Activated CD4-positive, alpha-beta T cell treated with anti-CD3 and anti-CD28 coated beads, Interleukin-2, amount 10 ng/mL, durations not matched to agents 24 days and 14 days (primary cell): ENCODE measurements around the gene ACTL7A. TPM values are rescaled to one million over a fixed set of nuclear protein-coding genes. Genes with fewer than 3 reads are reported as not detected.

ENCODE experiments used
- DNase-seq: peaks from one replicate; pipeline ENCODE4 v3.0.0; 2022
- H3K27ac Mint-ChIP-seq: one replicate; pipeline ENCODE4 v1.8.0; 2022; ENCODE audit warnings: mild to moderate bottlenecking, mixed read lengths
- H3K27me3 Mint-ChIP-seq: one replicate; pipeline ENCODE4 v1.8.0; 2022; ENCODE audit warnings: mixed read lengths
- H3K36me3 Mint-ChIP-seq: one replicate; pipeline ENCODE4 v1.8.0; 2022; ENCODE audit warnings: low read depth, mild to moderate bottlenecking, mixed read lengths
- H3K4me1 Mint-ChIP-seq: one replicate; pipeline ENCODE4 v1.8.0; 2021; ENCODE audit warnings: mixed read lengths
- H3K4me3 Mint-ChIP-seq: one replicate; pipeline ENCODE4 v1.8.0; 2022; ENCODE audit warnings: mild to moderate bottlenecking, moderate library complexity, mixed read lengths
- H3K9me3 Mint-ChIP-seq: one replicate; pipeline ENCODE4 v1.8.0; 2021; ENCODE audit warnings: mixed read lengths
- intact Hi-C: fragments of 100-400 bp; cut with micrococcal nuclease; formaldehyde crosslinking; loops from one replicate; pipeline ENCODE4 v1.15.1; 2023
- total RNA-seq: library from RNA; stranded (reverse); gene quantifications from 2 replicates; pipeline ENCODE4 v1.2.3, GENCODE V29; 2022

Gene ACTL7A
- total RNA-seq, 1 donor from 2014 or later = not detected

GRCh38 chr9:108855888-108856287 is 6.2 kb upstream of the ACTL7A start, which contains the start of gene ACTL7B:
ACTL7B (minus strand) TSS chr9:108855986; CDS start chr9:108855930, 56 bp downstream.
- Mint-ChIP-seq H3K27ac (no peak within 1 kb of the TSS), H3K36me3 (no peaks in the 10 kb centered on the region), H3K27me3 (peaks cover 2% of the 10 kb centered on the region), H3K4me3 (no peak within 1 kb of the TSS), H3K4me1 (peaks cover 2% of the 10 kb centered on the region), H3K9me3 (no peaks in the 10 kb centered on the region)
- no peak for DNase-seq
- intact Hi-C loops = no loop called here

DNA sequence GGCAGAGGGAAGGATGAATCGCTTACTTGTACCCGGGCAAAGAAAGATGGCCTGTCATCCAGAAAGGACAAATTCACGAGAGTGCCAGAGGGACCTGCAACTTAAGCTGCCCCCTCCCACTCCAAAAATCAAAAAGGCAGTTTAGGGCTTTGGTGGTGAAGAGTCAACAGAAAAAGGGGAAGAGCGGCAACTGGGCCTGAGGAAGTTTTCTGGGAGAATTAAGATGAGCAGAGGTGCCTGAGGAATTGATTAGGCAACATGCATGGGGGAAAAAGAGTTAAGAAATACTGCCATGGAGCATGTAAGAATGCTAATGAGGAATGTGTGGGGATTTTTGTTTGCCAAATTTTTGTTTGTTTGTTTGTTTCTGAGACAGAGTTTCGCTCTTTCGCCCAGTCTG is 4.5 kb upstream of the ACTL7A start:
- H3K4me1 Mint-ChIP-seq = peaks cover 2% of the 10 kb centered on the region
- DNase-seq = no peak
- no peaks in the 10 kb centered on the region for H3K27me3 Mint-ChIP-seq
- intact Hi-C loops = no loop called here
- peak overlapping the region; percentile 12 for H3K27ac Mint-ChIP-seq
- no peaks in the 10 kb centered on the region for H3K9me3 Mint-ChIP-seq
- H3K36me3 Mint-ChIP-seq = no peaks in the 10 kb centered on the region
- H3K4me3 Mint-ChIP-seq = no peak overlapping the region

DNA sequence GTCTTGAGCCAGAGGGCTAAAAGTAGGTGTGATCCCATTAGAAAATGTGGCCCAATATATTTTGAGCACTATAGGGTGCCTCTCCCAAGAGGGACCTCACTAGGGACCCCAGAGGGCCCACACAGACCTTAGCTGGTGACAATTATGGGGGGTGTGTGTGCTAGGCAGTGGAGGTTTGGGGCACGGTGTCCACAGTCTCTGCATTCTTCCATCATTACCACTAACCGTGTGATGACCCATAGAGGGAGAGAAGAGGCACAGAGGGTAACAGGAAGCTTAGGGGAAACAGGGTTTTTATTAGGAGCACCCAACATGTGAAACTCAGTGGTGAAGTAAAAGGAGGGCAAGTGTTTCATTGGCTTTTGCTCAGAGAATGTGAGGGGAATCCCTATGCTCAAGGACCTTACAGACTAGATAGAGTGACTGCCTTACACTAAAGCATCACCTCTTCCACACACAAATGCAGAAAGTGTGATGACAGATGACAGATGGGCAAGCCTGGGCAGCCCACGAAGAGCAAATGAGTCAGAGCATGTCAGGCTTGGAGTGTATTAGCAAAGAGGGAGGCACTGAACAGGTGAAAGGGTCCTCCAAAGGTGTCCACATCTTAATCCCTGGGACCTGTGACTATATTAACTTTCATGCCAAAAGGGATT is 2.5 kb upstream of the ACTL7A start:
- H3K9me3 Mint-ChIP-seq = no peaks in the 10 kb centered on the region
- no peak for DNase-seq
- no peaks in the 10 kb centered on the region for H3K27me3 Mint-ChIP-seq
- H3K36me3 Mint-ChIP-seq = no peaks in the 10 kb centered on the region
- peaks cover 2% of the 10 kb centered on the region for H3K4me1 Mint-ChIP-seq
- no peak overlapping the region for H3K27ac Mint-ChIP-seq
- intact Hi-C loops = no loop called here
- no peak overlapping the region for H3K4me3 Mint-ChIP-seq

DNA sequence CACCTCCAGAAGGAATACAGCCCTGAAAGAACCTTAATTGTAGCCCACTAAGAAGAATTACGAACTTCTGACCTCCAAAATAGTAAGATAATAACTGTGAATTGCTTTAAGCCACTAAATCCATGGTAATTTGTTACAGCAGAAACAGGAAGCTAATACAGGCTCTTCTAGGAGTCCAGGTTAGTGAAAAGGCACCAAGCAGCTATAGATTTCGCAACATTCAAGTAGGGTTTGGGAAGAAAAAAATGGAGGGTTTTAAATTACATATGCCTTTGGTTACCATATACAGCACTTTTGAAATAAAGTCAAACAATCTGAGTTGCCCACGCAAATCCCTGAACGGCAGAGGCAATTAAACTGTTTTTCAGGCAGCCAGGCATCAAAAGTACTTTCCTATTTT is 1.7 kb upstream of the ACTL7A start:
- intact Hi-C loops = no loop called here
- H3K4me3 Mint-ChIP-seq = no peak overlapping the region
- no peaks in the 10 kb centered on the region for H3K9me3 Mint-ChIP-seq
- DNase-seq = no peak
- no peaks in the 10 kb centered on the region for H3K27me3 Mint-ChIP-seq
- no peaks in the 10 kb centered on the region for H3K36me3 Mint-ChIP-seq
- peaks cover 2% of the 10 kb centered on the region for H3K4me1 Mint-ChIP-seq
- no peak overlapping the region for H3K27ac Mint-ChIP-seq

- Mint-ChIP-seq H3K27ac (no peak overlapping the region), H3K4me3 (no peak overlapping the region), H3K4me1 (peaks cover 2% of the 10 kb centered on the region), H3K9me3 (no peaks in the 10 kb centered on the region), H3K36me3 (no peaks in the 10 kb centered on the region), H3K27me3 (no peaks in the 10 kb centered on the region)
- no peak for DNase-seq
- intact Hi-C loops = no loop called here
These were observed 1.3 kb upstream of the ACTL7A start for GRCh38 chr9:108860764-108861163.

DNA sequence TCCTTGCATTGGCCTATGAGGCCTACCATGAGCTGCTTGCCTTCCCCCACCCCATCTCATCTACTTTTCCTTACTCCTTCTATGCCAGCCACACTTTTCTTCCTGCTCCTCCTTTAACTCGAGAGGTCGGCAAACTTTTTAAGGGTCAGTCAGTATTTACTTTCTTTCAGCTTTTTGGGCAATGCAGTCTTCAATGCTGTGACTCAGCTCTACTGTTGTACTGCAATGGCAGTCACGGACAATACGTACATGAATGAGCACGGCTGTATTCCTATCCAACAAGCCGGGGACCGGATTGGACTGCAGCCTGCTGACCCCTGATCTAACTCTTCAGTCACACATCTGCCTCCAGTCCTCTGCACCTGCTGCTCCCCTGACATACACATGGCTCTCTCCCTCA is 602 bp upstream of the ACTL7A start:
- Mint-ChIP-seq H3K4me3 (no peak overlapping the region), H3K36me3 (no peaks in the 10 kb centered on the region), H3K9me3 (no peaks in the 10 kb centered on the region), H3K4me1 (peaks cover 2% of the 10 kb centered on the region), H3K27ac (no peak overlapping the region), H3K27me3 (no peaks in the 10 kb centered on the region)
- DNase-seq = no peak
- intact Hi-C loops = no loop called here

- H3K27me3 Mint-ChIP-seq = no peaks in the 10 kb centered on the region
- no peak overlapping the region for H3K4me3 Mint-ChIP-seq
- no peaks in the 10 kb centered on the region for H3K9me3 Mint-ChIP-seq
- peaks cover 2% of the 10 kb centered on the region for H3K4me1 Mint-ChIP-seq
- H3K27ac Mint-ChIP-seq = no peak overlapping the region
- no peak for DNase-seq
- peaks cover 13% of the 10 kb centered on the region for H3K36me3 Mint-ChIP-seq
- intact Hi-C loops = no loop called here
These were observed 1.8 kb downstream of the ACTL7A start for GRCh38 chr9:108863891-108864290.

GRCh38 chr9:108864446-108864845 is 2.4 kb downstream of the ACTL7A start:
- intact Hi-C loops = no loop called here
- no peak overlapping the region for H3K4me3 Mint-ChIP-seq
- peaks cover 17% of the 10 kb centered on the region for H3K36me3 Mint-ChIP-seq
- no peak for DNase-seq
- H3K27ac Mint-ChIP-seq = no peak overlapping the region
- H3K9me3 Mint-ChIP-seq = no peaks in the 10 kb centered on the region
- no peaks in the 10 kb centered on the region for H3K27me3 Mint-ChIP-seq
- H3K4me1 Mint-ChIP-seq = peaks cover 2% of the 10 kb centered on the region

- Mint-ChIP-seq H3K36me3 (peaks cover 19% of the 10 kb centered on the region), H3K4me1 (no peaks in the 10 kb centered on the region), H3K27me3 (no peaks in the 10 kb centered on the region), H3K27ac (no peak overlapping the region), H3K9me3 (no peaks in the 10 kb centered on the region), H3K4me3 (no peak overlapping the region)
- intact Hi-C loops = no loop called here
- DNase-seq = no peak
These were observed 3.0 kb downstream of the ACTL7A start for GRCh38 chr9:108865037-108865436.

GRCh38 chr9:108866001-108866420 is 3.9 kb downstream of the ACTL7A start:
- intact Hi-C loops = no loop called here
- H3K27ac Mint-ChIP-seq = no peak overlapping the region
- H3K27me3 Mint-ChIP-seq = no peaks in the 10 kb centered on the region
- no peaks in the 10 kb centered on the region for H3K4me1 Mint-ChIP-seq
- no peak overlapping the region for H3K4me3 Mint-ChIP-seq
- H3K9me3 Mint-ChIP-seq = peaks cover 2% of the 10 kb centered on the region
- DNase-seq = no peak
- peaks cover 26% of the 10 kb centered on the region for H3K36me3 Mint-ChIP-seq

DNA sequence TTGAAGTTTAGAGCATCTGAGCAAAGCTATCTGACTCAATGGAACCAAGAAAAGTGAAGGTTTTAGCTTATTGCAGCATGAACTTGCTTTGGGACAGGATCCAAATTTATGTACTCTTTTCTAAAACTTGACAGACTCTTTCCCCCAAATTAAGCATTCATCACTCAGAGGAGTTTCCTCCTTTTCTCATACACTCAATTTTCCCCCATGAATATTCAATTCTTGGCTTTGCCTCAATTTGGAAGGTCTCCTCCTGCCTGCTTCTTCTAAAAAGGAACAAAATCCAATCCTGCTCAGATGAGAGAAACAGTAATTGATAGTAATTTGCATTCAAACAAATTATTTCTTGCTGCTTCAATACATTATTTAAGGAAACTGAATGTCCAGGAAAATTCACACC is 5.0 kb downstream of the ACTL7A start:
- intact Hi-C loops = no loop called here
- Mint-ChIP-seq H3K4me3 (no peak overlapping the region), H3K27me3 (no peaks in the 10 kb centered on the region), H3K9me3 (peaks cover 4% of the 10 kb centered on the region), H3K27ac (no peak overlapping the region), H3K4me1 (no peaks in the 10 kb centered on the region), H3K36me3 (peaks cover 36% of the 10 kb centered on the region)
- DNase-seq = no peak

GRCh38 chr9:108867829-108868228 is 5.8 kb downstream of the ACTL7A start:
- no peaks in the 10 kb centered on the region for H3K4me1 Mint-ChIP-seq
- no peak overlapping the region for H3K27ac Mint-ChIP-seq
- intact Hi-C loops = no loop called here
- no peak overlapping the region for H3K4me3 Mint-ChIP-seq
- DNase-seq = no peak
- H3K27me3 Mint-ChIP-seq = no peaks in the 10 kb centered on the region
- peaks cover 4% of the 10 kb centered on the region for H3K9me3 Mint-ChIP-seq
- H3K36me3 Mint-ChIP-seq = peaks cover 41% of the 10 kb centered on the region

DNA sequence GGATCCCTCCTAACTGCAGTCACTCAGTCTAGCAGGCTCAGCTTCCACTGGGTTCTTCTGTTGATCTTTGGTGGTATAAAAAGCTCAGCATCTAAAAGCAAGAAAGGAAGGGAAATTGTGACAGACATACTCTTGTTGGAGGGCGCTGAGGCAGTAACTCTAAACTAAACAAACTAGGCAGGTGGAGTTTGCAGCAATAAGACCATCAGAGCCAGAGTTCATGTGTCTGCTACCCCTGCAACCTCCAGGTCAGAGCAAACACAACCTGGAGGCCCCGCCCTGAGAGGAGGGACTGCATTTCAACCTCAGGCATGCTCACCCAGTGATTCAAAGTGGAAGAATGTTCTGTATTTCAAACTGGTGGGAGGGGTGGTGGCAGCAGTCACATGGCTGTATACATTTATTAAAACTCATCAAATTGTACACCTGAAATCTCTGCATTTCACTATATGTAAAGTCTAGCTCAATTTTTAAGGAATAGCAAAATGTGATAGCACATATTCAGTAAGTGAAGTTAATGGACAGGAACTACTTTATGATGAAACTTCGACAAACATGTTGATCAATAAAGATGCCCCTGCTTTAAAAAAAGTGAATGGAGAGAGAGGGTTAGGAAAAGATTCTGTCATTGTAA is 7.1 kb downstream of the ACTL7A start:
- Mint-ChIP-seq H3K27me3 (no peaks in the 10 kb centered on the region), H3K4me3 (no peak overlapping the region), H3K36me3 (peaks cover 51% of the 10 kb centered on the region), H3K9me3 (peaks cover 4% of the 10 kb centered on the region), H3K27ac (no peak overlapping the region), H3K4me1 (no peaks in the 10 kb centered on the region)
- intact Hi-C loops = no loop called here
- DNase-seq = no peak

DNA sequence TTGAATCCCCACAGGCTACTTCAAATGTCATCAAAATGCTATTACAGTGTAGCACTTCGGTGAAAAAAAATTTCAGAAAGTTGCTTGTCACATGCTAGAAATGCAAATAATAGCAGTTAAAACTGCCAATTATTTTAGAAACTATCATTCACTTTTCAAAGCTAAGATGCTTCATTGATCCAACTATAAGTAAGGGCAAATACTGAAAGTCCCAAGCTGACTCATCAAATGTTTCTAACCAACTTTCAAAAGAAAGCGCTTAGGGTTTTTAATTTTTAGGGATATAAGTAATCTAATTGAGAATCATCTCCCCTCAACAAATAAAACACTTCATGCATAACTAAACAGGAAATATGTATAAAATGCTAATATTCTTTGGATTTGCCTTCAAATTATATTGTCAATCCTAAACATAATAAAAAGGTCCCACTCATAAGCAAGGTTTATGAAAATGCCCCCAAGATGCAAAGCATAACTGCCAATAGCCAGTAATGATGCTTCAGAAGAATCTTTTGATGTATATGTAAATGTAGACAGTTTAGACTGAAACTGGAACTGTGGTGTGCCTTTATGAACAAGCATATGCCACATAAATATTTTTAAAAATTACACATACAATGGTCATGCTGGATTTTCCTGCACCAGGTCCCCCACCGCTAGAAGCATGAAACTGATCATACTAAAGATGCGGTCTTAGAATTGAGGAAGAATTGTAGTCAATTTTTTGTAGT is 12.2 kb downstream of the ACTL7A start:
- no peak for DNase-seq
- Mint-ChIP-seq H3K27ac (no peak overlapping the region), H3K4me3 (no peak overlapping the region), H3K27me3 (no peaks in the 10 kb centered on the region), H3K9me3 (peaks cover 4% of the 10 kb centered on the region), H3K4me1 (peaks cover 2% of the 10 kb centered on the region), H3K36me3 (peaks cover 67% of the 10 kb centered on the region)
- intact Hi-C loops = no loop called here
